WERI-Rb-1 (cell line): ENCODE results near the gene KRT82.

Experiments used
- DNase-seq: peaks from one replicate; pipeline ENCODE4 v3.0.0-alpha.2; 2020
- H3K27ac ChIP-seq: fragments of 250-450 bp; sonication (Bioruptor Pico); 2 replicates; pipeline ENCODE4 v1.5.1; 2020; ENCODE audit warnings: mild to moderate bottlenecking, moderate library complexity
- H3K27me3 ChIP-seq: fragments of 250-450 bp; sonication (Bioruptor Pico); 2 replicates; pipeline ENCODE4 v1.5.1; 2021; ENCODE audit warnings: mild to moderate bottlenecking, low read depth, moderate library complexity; ENCODE audit not compliant: insufficient read depth, severe bottlenecking
- H3K36me3 ChIP-seq: fragments of 250-450 bp; sonication (Bioruptor Pico); 2 replicates; pipeline ENCODE4 v1.5.1; 2020; ENCODE audit warnings: mild to moderate bottlenecking, moderate library complexity
- H3K4me3 ChIP-seq: 2 replicates; pipeline ENCODE4 v1.5.1; 2011; ENCODE audit warnings: low read depth, mild to moderate bottlenecking, control low read depth, low read length
- H3K9me3 ChIP-seq: fragments of 250-450 bp; sonication (Bioruptor Pico); 2 replicates; pipeline ENCODE4 v1.5.1; 2021; ENCODE audit warnings: mild to moderate bottlenecking, moderate library complexity; ENCODE audit not compliant: severe bottlenecking
- CTCF ChIP-seq: IDR thresholded peaks from 2 replicates; pipeline ENCODE4 v1.5.1; 2011; ENCODE audit warnings: low read depth, mild to moderate bottlenecking, control low read depth, inconsistent platforms, low read length

Gene KRT82

GRCh38 chr12:52360663-52361271, 45.4 kb downstream of the KRT82 start:
- no peaks in the 10 kb centered on the region for H3K9me3 ChIP-seq
- peaks cover 6% of the 10 kb centered on the region for H3K27me3 ChIP-seq
- no peak overlapping the region for H3K4me3 ChIP-seq
- DNase-seq: no peak
- H3K27ac ChIP-seq: no peak overlapping the region
- no peaks in the 10 kb centered on the region for H3K36me3 ChIP-seq
- TF ChIP-seq CTCF: no peak

GRCh38 chr12:52360106-52360662, 46.0 kb downstream of the KRT82 start:
- Histone ChIP-seq H3K27me3 (peaks cover 6% of the 10 kb centered on the region), H3K36me3 (no peaks in the 10 kb centered on the region), H3K4me3 (no peak overlapping the region), H3K27ac (no peak overlapping the region), H3K9me3 (no peaks in the 10 kb centered on the region)
- DNase-seq: no peak
- no peak for TF ChIP-seq CTCF

GRCh38 chr12:52359621-52360061, 46.5 kb downstream of the KRT82 start:
- Histone ChIP-seq H3K9me3 (no peaks in the 10 kb centered on the region), H3K36me3 (no peaks in the 10 kb centered on the region)
- TF ChIP-seq CTCF: no peak

GRCh38 chr12:52358575-52359350, 47.4 kb downstream of the KRT82 start:
- H3K4me3 ChIP-seq: no peak overlapping the region
- H3K27me3 ChIP-seq: no peaks in the 10 kb centered on the region
- no peak for DNase-seq
- no peak overlapping the region for H3K27ac ChIP-seq
- TF ChIP-seq CTCF: no peak
- H3K36me3 ChIP-seq: no peaks in the 10 kb centered on the region
- H3K9me3 ChIP-seq: no peaks in the 10 kb centered on the region

More at GRCh38 chr12:52359621-52360061, 46.5 kb downstream of the KRT82 start:
- Histone ChIP-seq H3K27ac (no peak overlapping the region), H3K4me3 (no peak overlapping the region), H3K27me3 (peaks cover under 1% of the 10 kb centered on the region)
- no peak for DNase-seq

DNA sequence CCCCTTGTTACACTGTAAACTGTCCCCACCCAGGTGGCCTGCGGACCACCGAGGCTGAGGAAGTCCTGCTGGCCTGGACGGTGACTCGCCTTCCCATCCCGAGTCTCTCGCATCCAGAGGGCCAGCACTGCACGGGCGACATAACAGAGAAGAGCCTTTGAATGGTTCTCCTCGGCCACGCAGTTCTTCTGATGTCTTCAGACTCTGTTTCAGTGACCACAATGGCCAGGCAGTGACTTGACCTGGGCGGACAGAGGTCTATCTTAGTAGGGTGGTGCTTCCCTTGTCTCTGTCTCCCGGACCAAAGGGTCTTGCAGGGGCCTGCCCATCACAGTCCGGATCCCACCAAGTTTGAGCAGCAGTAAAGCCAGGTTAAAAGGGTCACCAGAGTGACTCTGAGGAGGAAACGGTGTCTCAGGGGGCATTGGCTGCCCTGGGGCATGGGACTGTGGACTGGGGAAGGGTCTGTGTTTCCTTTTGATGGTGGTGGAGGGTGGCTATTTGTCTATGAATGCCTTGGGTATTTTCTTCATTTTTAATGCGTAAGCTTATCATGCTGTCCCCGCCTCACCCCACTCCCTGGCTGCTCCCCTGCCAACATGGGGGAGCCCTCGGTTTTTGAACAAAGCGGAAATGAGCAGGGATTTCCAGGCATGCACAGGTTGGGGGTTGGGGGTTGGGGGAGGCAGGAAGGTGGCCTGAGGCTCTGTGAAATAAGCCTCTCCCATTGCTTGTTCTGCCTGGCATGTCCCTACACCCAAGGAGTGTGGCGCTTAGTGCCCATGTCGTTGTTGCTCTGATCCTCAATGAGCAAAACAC, 49.2 kb downstream of the KRT82 start:
- Histone ChIP-seq H3K27me3 (no peaks in the 10 kb centered on the region), H3K4me3 (no peak overlapping the region), H3K36me3 (no peaks in the 10 kb centered on the region), H3K9me3 (no peaks in the 10 kb centered on the region), H3K27ac (no peak overlapping the region)
- DNase-seq: no peak
- no peak for TF ChIP-seq CTCF
